Measurements from ENCODE around the gene HDGFL2.

DNA sequence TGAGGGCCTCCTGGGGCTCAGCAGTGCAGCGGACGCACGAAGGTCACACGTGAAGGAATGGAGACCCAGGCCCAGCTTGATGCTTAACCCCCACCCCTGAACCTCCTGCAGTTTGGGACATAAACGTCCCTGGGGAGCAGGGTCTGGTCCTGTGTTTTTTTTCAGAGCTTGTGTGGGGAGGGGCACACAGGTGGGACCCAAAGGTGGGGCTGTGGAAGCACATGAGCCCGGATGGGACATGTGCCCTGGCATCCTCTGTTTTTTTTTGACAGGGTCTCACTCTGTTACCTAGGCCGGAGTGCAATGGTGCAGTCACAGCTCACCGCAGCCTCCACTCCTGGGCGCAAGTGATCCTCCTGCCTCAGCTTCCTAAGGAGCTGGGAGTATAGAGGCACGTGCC lies 35.0 kb upstream of the HDGFL2 start:
- no peak for TF ChIP-seq EZH2 (IDR thresholded peaks at IDR 0.05)
- TF ChIP-seq POLR2AphosphoS5 (IDR thresholded peaks at IDR 0.05; ENCODE audit: borderline replicate concordance, low read depth, low read length) = no peak

All from SK-N-MC (cell line).